Mesenchymal stem cell (in vitro differentiated cells and primary cell): ENCODE results near the gene FSD1.

Experiments
- DNase-seq: peaks from one replicate; pipeline ENCODE4 v3.0.0-alpha.2; 2013
- H2AFZ ChIP-seq: one replicate; pipeline ENCODE4 v1.6.1; 2013; ENCODE audit warnings: low read depth, mild to moderate bottlenecking, control low read depth, inconsistent platforms, low read length, moderate library complexity
- H2AK5ac ChIP-seq: 2 replicates; pipeline ENCODE4 v1.6.1; 2013; ENCODE audit warnings: low read length, moderate library complexity, mild to moderate bottlenecking, inconsistent platforms; ENCODE audit not compliant: severe bottlenecking
- H2BK120ac ChIP-seq: one replicate; pipeline ENCODE4 v1.6.1; 2013; ENCODE audit warnings: low read depth, mild to moderate bottlenecking, inconsistent platforms, low read length, moderate library complexity
- H2BK12ac ChIP-seq, 2 experiments: one replicate each; pipeline ENCODE4 v1.6.1; 2013; ENCODE audit warnings: inconsistent platforms in 2 of 2, low read length in 2 of 2, mild to moderate bottlenecking in 2 of 2, moderate library complexity in 2 of 2, control low read depth in 1 of 2
- H2BK15ac ChIP-seq: one replicate; pipeline ENCODE4 v1.6.1; 2013; ENCODE audit warnings: mild to moderate bottlenecking, low read depth, inconsistent platforms; ENCODE audit not compliant: poor library complexity, severe bottlenecking
- H2BK5ac ChIP-seq: 2 replicates; pipeline ENCODE4 v1.6.1; 2013; ENCODE audit warnings: low read depth, mild to moderate bottlenecking, low read length, control low read depth, inconsistent platforms; ENCODE audit not compliant: poor library complexity, severe bottlenecking
- H3K14ac ChIP-seq, 2 experiments: one replicate each; pipeline ENCODE4 v1.6.1; 2013; ENCODE audit warnings: inconsistent platforms in 2 of 2, low read length in 2 of 2, control low read depth in 1 of 2, mild to moderate bottlenecking in 1 of 2, moderate library complexity in 1 of 2
- H3K18ac ChIP-seq, 2 experiments: one replicate each; pipeline ENCODE4 v1.6.1; 2013; ENCODE audit warnings: inconsistent platforms in 2 of 2, low read length in 2 of 2, control low read depth in 1 of 2, low read depth in 1 of 2, mild to moderate bottlenecking in 1 of 2
- H3K23ac ChIP-seq, 2 experiments: one replicate each; pipeline ENCODE4 v1.6.1; 2013; ENCODE audit warnings: inconsistent platforms in 2 of 2, low read length in 2 of 2, mild to moderate bottlenecking in 2 of 2, moderate library complexity in 2 of 2, control low read depth in 1 of 2
- H3K27ac ChIP-seq: 2 replicates; pipeline ENCODE4 v1.5.1; 2013; ENCODE audit warnings: mild to moderate bottlenecking, moderate library complexity, low read length, control low read depth, inconsistent platforms; ENCODE audit not compliant: poor library complexity, severe bottlenecking
- H3K27me3 ChIP-seq, 2 experiments: 2 replicates each; pipeline versions ENCODE4 v1.6.1 to v1.7.0; 2013; ENCODE audit warnings: low read length in 2 of 2, mild to moderate bottlenecking in 2 of 2, moderate library complexity in 2 of 2, control low read depth in 1 of 2, inconsistent platforms in 1 of 2; ENCODE audit not compliant: control insufficient read depth in 1 of 2, insufficient read depth in 1 of 2
- H3K36me3 ChIP-seq, 2 experiments: 2 replicates each; pipeline versions ENCODE4 v1.6.1 to v1.7.0; 2013; ENCODE audit warnings: low read length in 2 of 2, control low read depth in 1 of 2, inconsistent platforms in 1 of 2, low read depth in 1 of 2, mild to moderate bottlenecking in 1 of 2; ENCODE audit not compliant: insufficient read depth in 2 of 2, control insufficient read depth in 1 of 2
- H3K4ac ChIP-seq, 2 experiments: one replicate each; pipeline ENCODE4 v1.6.1; 2013; ENCODE audit warnings: inconsistent platforms in 2 of 2, low read length in 2 of 2, mild to moderate bottlenecking in 2 of 2, moderate library complexity in 2 of 2, control low read depth in 1 of 2, low read depth in 1 of 2
- H3K4me1 ChIP-seq: 2 replicates; pipeline ENCODE4 v1.6.1; 2013; ENCODE audit warnings: low read depth, low read length, control low read depth; ENCODE audit not compliant: control insufficient read depth, insufficient read depth
- H3K4me2 ChIP-seq: 2 replicates; pipeline ENCODE4 v1.6.1; 2013; ENCODE audit warnings: low read length, mild to moderate bottlenecking, inconsistent platforms; ENCODE audit not compliant: poor library complexity, severe bottlenecking
- H3K4me3 ChIP-seq, 2 experiments: 2 replicates each; pipeline versions ENCODE4 v1.5.1 to v1.7.0; 2013; ENCODE audit warnings: low read length in 2 of 2, mild to moderate bottlenecking in 2 of 2, control low read depth in 1 of 2, low read depth in 1 of 2; ENCODE audit not compliant: insufficient read depth in 1 of 2
- H3K79me1 ChIP-seq: replicated peaks from 2 replicates; pipeline ENCODE4 v1.6.1; 2013; ENCODE audit warnings: mild to moderate bottlenecking, control low read depth, low read length, inconsistent platforms; ENCODE audit not compliant: poor library complexity, severe bottlenecking
- H3K9ac ChIP-seq: 2 replicates; pipeline ENCODE4 v1.7.0; 2013; ENCODE audit warnings: mild to moderate bottlenecking, low read length, moderate library complexity
- H3K9me3 ChIP-seq: 2 replicates; pipeline ENCODE4 v1.7.0; 2013; ENCODE audit warnings: mild to moderate bottlenecking, low read length; ENCODE audit not compliant: control insufficient read depth
- H4K8ac ChIP-seq: one replicate; pipeline ENCODE4 v1.6.1; 2013; ENCODE audit warnings: inconsistent platforms, mild to moderate bottlenecking, low read length, moderate library complexity
- H4K91ac ChIP-seq: one replicate; pipeline ENCODE4 v1.6.1; 2013; ENCODE audit warnings: mild to moderate bottlenecking, low read length, inconsistent platforms
- WGBS: methylation state at CpG from one replicate; pipeline ENCODE4 v1.1.7; 2013; ENCODE audit warnings: mixed read lengths; 5-methylcytosine and 5-hydroxymethylcytosine counted together

The FSD1 gene

GRCh38 chr19:4305257-4305612 lies 837 bp downstream of the FSD1 start:
- Histone ChIP-seq H3K4me2 (no peak overlapping the region), H3K27ac (no peak overlapping the region), H3K23ac (no peak overlapping the region), H3K79me1 (no peaks in the 10 kb centered on the region), H2AK5ac (no peak overlapping the region), H3K4me1 (peaks cover 11% of the 10 kb centered on the region), H4K91ac (no peak overlapping the region), H3K9me3 (no peaks in the 10 kb centered on the region), H2BK120ac (no peak overlapping the region), H3K14ac (no peak overlapping the region), H3K18ac (no peak overlapping the region), H3K27me3 (peaks cover 0 to 19% of the 10 kb centered on the region in 2 experiments), H3K9ac (no peak overlapping the region), H2BK12ac (no peak overlapping the region), H2BK5ac (no peak overlapping the region), H2AFZ (no peak overlapping the region), H3K36me3 (peaks cover 0 to 21% of the 10 kb centered on the region in 2 experiments), H2BK15ac (no peak overlapping the region), H3K4me3 (no peak overlapping the region), H3K4ac (no peak overlapping the region), H4K8ac (no peak overlapping the region)
- 87% methylated on average over 7 of the region's 7 CpGs for WGBS
- DNase-seq = no peak

DNA sequence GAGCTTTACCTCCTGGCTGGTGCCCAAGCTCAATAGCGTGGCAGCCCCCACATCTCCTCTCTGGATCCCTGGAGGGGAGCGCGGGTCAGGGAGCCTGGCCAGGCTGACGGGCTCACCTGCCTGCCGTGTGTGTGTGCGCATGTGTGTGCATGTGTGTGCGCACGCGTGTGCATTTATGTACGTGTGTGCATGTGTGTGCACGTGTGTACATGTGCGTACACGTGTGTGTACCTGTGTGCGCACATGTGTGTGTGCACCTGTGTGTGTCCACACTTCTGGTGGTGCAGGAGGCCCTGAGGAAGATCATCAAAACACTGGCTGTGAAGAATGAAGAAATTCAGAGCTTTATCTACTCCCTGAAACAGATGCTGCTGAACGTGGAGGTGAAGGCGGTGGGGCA lies 1.3 kb downstream of the FSD1 start:
- H3K9me3 ChIP-seq = no peaks in the 10 kb centered on the region
- no peak overlapping the region for H3K27ac ChIP-seq
- H3K27me3 ChIP-seq = peaks cover 0 to 16% of the 10 kb centered on the region in 2 experiments
- no peak overlapping the region for H3K4me3 ChIP-seq
- H3K18ac ChIP-seq = no peak overlapping the region
- H3K23ac ChIP-seq = no peak overlapping the region
- H3K4me2 ChIP-seq = no peak overlapping the region
- 93% methylated on average over 16 of the region's 16 CpGs for WGBS
- H3K9ac ChIP-seq = no peak overlapping the region
- no peak overlapping the region for H3K14ac ChIP-seq
- H2BK12ac ChIP-seq = no peak overlapping the region
- no peak for DNase-seq
- H3K4me1 ChIP-seq = peaks cover 11% of the 10 kb centered on the region
- no peak overlapping the region for H2AK5ac ChIP-seq
- no peak overlapping the region for H2AFZ ChIP-seq
- peaks cover 0 to 25% of the 10 kb centered on the region in 2 experiments for H3K36me3 ChIP-seq
- no peak overlapping the region for H2BK15ac ChIP-seq
- H2BK5ac ChIP-seq = no peak overlapping the region
- no peak overlapping the region for H3K4ac ChIP-seq
- no peaks in the 10 kb centered on the region for H3K79me1 ChIP-seq
- H4K8ac ChIP-seq = no peak overlapping the region
- H4K91ac ChIP-seq = peak overlapping the region; percentile 81
- no peak overlapping the region for H2BK120ac ChIP-seq

- H2BK12ac ChIP-seq = no peak overlapping the region
- H3K4me2 ChIP-seq = no peak overlapping the region
- H3K9me3 ChIP-seq = no peaks in the 10 kb centered on the region
- DNase-seq = no peak
- H3K9ac ChIP-seq = no peak overlapping the region
- no peak overlapping the region for H3K18ac ChIP-seq
- H4K8ac ChIP-seq = no peak overlapping the region
- H3K4me1 ChIP-seq = peaks cover 2% of the 10 kb centered on the region
- peak overlapping the region; percentile 45 for H4K91ac ChIP-seq
- H3K14ac ChIP-seq = no peak overlapping the region
- H3K27me3 ChIP-seq = peaks cover 0 to 9% of the 10 kb centered on the region in 2 experiments
- no peak overlapping the region for H3K23ac ChIP-seq
- H2BK120ac ChIP-seq = no peak overlapping the region
- no peak overlapping the region for H3K4ac ChIP-seq
- no peak overlapping the region for H2AK5ac ChIP-seq
- H2BK5ac ChIP-seq = peak overlapping the region; percentile 76
- H2BK15ac ChIP-seq = no peak overlapping the region
- H3K79me1 ChIP-seq = no peaks in the 10 kb centered on the region
- no peak overlapping the region for H3K27ac ChIP-seq
- peaks cover 0 to 39% of the 10 kb centered on the region in 2 experiments for H3K36me3 ChIP-seq
- no peak overlapping the region for H2AFZ ChIP-seq
- WGBS = 93% methylated on average over 22 of the region's 22 CpGs
- H3K4me3 ChIP-seq = no peak overlapping the region
Observed at GRCh38 chr19:4310247-4311121, 6.1 kb downstream of the FSD1 start.

- no peak overlapping the region for H3K23ac ChIP-seq
- peaks cover 0 to 32% of the 10 kb centered on the region in 2 experiments for H3K36me3 ChIP-seq
- no peak overlapping the region for H2AFZ ChIP-seq
- no peak overlapping the region for H3K14ac ChIP-seq
- H2BK5ac ChIP-seq = no peak overlapping the region
- no peak overlapping the region for H2AK5ac ChIP-seq
- H3K9ac ChIP-seq = peak overlapping the region; percentile 41
- no peak overlapping the region for H4K8ac ChIP-seq
- no peak overlapping the region for H2BK12ac ChIP-seq
- 85% methylated on average over 11 of the region's 12 CpGs for WGBS
- peak overlapping the region in 1 of 2 experiments; percentile 49 for H3K4me3 ChIP-seq
- no peaks in the 10 kb centered on the region for H3K4me1 ChIP-seq
- H3K18ac ChIP-seq = no peak overlapping the region
- no peaks in the 10 kb centered on the region for H3K79me1 ChIP-seq
- H3K9me3 ChIP-seq = no peaks in the 10 kb centered on the region
- H4K91ac ChIP-seq = no peak overlapping the region
- H3K27me3 ChIP-seq = no peaks in the 10 kb centered on the region
- H2BK15ac ChIP-seq = no peak overlapping the region
- no peak overlapping the region for H2BK120ac ChIP-seq
- H3K27ac ChIP-seq = no peak overlapping the region
- H3K4ac ChIP-seq = no peak overlapping the region
- H3K4me2 ChIP-seq = no peak overlapping the region
- DNase-seq = no peak
Observed at GRCh38 chr19:4313847-4314490, 9.6 kb downstream of the FSD1 start.
